SH-SY5Y (cell line): ENCODE results near the gene C9orf72.

Experiments used
- GATA2 ChIP-seq: IDR thresholded peaks from 2 replicates; pipeline ENCODE4 v1.6.1; 2011; ENCODE audit warnings: mild to moderate bottlenecking, low read depth, low read length
- GATA3 ChIP-seq: IDR thresholded peaks from 2 replicates; pipeline ENCODE4 v1.6.1; 2011; ENCODE audit warnings: low read depth, mild to moderate bottlenecking, low read length, moderate library complexity

The C9orf72 gene

DNA sequence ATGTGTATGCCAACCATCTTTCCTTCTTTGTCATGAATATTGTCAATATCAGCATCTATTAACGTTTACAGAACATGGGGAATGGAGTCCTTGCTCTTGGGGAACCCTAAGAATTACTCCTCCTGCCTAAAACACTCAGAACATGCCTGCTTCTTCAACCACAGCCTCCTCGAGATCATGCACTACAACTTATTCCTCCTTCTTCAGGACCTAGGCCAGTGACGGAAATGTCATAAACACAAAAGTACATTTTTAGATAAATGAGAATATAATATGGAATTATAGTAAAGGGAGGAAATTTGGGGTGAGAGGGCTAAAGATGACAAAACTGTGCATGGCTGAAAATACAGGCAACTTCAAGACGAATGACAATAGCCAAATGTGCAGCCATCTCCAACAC lies 52.3 kb downstream of the C9orf72 start:
- TF ChIP-seq GATA2 (no peak), GATA3 (no peak)

DNA sequence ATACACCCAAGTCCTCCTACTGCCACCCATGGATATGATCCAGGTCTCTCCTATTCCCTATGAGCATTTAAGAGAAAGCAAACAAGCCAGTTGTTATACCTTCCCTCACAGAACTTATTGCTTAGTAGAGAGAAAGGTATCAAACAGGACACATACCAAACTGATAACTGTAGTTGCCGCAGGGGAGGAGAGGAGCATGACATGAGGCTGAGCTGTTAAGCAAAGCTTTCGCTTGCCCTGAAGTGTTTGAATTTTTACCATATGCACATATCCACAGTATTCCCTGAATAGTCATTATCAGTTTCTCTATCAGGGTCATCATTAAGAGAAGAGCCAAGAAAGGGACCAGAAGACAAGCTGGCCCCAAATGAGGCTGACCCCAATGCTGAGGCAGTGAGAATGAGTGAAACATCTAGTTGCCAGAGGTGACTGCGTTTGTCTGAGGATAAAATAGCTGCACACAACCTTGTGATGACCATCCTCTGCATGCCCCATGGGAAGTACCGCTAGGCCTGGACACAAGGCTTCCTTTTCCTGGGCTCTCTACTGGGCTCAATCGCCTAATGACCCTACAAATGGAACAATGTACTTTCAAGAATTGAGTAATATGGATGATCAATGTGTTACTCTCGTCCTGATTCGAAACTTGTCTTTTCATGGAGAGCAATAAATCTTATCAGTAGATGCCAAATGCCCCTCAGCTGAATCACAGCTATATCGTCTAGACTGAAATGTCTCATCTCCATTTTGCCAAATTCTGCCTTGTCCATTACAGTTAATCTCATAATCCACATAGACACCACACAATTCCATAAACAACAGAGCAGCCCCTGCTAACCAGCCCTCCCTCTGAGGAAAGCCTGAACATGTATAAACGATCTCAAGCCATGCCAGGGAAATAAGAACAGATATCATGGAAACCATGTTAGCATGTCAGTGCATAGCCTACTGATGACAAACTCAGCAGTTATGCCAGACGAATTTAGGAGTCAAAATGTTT lies 53.5 kb downstream of the C9orf72 start:
- no peak for TF ChIP-seq GATA3
- TF ChIP-seq GATA2, result no peak

GRCh38 chr9:27518809-27519208 lies 54.5 kb downstream of the C9orf72 start:
- TF ChIP-seq GATA2 (no peak), GATA3 (no peak)

GRCh38 chr9:27518006-27518405 lies 55.3 kb downstream of the C9orf72 start:
- TF ChIP-seq GATA3 (no peak), GATA2 (no peak)

DNA sequence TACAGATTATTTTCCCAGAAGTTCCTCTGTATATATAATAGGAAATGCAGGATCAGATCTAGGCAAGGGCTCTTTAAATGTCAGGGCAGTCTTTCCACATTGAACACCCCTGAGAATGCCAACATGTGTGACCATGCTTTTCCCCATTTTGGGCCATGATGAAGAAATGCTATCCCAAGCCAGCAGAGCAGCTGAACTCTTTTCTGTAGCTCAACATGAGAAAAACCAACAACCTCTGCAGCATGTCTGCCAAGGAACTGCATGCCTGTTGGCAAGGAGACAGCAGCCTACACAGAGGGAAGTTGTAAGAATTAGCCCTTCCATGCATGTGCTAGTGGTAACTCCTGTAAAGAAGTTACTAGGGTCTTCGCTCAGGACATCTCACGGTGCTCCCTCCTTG lies 58.7 kb downstream of the C9orf72 start:
- no peak for TF ChIP-seq GATA2
- TF ChIP-seq GATA3, result no peak

DNA sequence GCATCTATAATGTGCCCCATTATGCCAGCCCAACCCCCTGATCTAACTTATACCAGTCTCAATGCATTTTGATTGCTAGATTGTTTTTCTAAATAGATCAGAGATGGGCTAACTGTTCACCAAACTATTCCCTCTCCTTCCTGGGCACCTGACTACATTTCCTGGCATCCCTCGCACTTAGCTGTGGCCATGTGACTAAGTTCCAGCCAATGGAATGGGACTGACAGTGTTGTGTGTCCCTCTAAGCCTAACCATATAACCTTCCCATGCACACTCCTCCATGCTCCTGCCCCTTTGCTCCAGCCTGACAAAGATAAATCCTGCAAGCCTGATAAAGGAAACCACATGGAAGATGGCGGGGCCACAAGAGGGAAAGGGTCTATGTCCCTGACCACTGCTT lies 61.5 kb downstream of the C9orf72 start:
- TF ChIP-seq GATA3 (no peak), GATA2 (no peak)

DNA sequence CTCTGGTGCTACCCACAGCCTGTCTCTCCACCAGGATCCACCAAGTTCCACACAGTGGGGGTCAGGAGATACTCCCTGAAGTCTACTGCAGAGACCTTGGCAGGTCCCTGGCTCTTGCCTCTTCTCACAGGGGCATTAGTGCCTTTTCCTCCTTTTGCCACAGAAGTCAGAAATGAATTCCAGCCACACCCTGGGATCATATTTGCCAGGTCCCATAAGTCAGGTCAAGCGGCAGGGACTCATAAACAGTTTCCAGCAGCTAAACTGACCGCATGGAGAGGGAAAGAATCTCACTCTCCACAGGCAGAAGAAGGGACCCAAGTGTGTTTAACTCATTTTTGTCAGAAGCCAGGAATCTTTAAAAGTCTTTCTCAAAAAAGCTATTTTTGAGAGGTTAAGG lies 62.5 kb downstream of the C9orf72 start:
- TF ChIP-seq GATA3 (no peak), GATA2 (no peak)

GRCh38 chr9:27506981-27507380 lies 66.3 kb downstream of the C9orf72 start:
- TF ChIP-seq GATA3, result no peak
- no peak for TF ChIP-seq GATA2

GRCh38 chr9:27505744-27506161 lies 67.5 kb downstream of the C9orf72 start:
- TF ChIP-seq GATA3 (no peak), GATA2 (no peak)

DNA sequence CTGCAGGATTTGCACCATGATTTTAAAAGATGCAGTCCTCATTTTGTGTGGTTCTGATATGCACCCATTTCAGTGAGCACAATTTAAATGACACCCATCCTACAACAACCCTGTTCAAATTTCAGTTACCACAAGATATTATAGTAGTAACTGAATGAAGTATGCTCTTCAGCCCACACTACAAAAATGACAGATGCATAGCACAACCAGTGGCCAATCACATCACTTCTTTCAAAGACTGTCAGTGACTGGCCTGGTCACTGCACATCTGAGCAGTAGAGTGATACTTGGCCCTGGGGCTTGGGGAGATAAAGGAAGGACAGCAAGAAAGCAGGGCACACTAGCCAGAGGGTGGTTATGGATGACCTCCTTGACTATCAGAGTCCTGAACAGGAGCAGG lies 69.0 kb downstream of the C9orf72 start:
- TF ChIP-seq GATA3 (no peak), GATA2 (no peak)

DNA sequence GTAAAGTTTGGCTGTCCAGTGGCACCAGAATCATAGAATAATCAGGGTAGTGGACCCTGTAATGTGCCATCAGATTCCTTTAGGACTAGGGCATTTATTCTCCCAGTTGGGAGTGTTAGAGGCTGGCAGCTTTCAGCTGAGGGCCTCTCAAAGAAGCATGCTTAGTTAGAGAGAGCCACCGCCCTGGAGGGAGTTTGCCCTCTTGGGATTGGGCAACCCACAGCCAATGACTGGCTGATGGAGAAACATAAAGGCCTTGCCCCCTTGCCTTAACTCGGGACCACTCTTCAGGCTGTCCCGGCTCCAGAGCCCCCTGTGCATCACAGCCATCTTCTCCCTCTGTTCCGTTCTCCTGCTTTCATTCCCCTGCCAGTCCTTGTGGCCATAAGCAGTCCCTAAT lies 69.7 kb downstream of the C9orf72 start:
- no peak for TF ChIP-seq GATA3
- TF ChIP-seq GATA2, result no peak

DNA sequence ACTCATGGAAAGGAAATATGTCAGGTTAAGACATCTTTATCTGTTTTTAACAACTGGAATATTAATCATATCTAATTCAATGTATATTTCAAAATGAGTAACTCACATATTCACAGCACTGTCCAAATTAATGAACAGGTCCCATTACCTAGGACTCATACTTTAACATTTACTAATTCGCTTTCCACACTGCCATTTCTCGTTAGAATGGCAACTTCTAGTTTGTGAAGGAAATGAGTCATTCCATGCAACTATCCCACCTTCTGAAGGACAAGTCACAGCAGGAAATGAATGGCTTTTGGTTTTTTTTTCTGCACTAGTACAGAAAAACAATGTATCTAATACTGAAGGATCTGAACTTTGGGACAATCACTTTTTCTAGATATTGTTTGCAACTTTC lies 73.8 kb downstream of the C9orf72 start:
- TF ChIP-seq GATA2 (no peak), GATA3 (no peak)

DNA sequence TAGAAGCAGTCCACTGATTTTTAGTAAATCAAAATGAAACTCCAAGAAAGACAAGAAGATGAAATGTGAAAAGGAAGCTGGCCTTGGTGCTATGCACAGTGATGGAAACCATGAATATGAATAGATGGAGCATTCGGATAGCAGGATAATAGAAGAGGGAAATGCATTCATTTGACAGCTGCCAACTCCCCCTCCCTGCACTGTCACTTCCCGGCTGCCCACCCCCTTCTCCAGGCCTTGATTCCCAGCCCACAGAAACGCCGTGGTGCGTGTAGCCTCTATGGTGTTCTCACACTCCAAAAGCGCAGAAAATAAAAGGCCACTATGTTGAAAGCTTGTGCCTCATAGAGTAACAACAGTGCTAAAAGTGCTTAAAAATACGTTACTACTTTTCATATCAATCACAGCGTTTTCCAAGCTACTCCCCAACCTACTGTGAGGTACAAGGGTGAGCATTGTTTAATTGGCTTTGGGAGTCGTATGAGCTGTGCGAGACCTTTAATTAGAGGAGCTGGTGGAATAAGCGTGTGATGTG lies 75.3 kb downstream of the C9orf72 start:
- TF ChIP-seq GATA2 (no peak), GATA3 (no peak)
